Endothelial cell of umbilical vein (primary cell): ENCODE results near the gene NFS1. TPM values are rescaled to one million over a fixed set of nuclear protein-coding genes. Genes with fewer than 3 reads are reported as not detected.
"Not testable (repeated sequence)": the region's sequence is repeated elsewhere in the genome, so short reads cannot be mapped to it uniquely, and the experiment has no call there.

ENCODE experiments used
- BruUV-seq: library from RNA; stranded (reverse); fragments of 400-500 nt; replicated peaks from 2 replicates; lab custom pipeline; 2021; lab: Mats Ljungman, UMichigan
- CTCF ChIA-PET: fragments of 300-600, 350-600 bp; sonication (Branson Sonifier 250); formaldehyde crosslinking; loops from one replicate; lab custom pipeline; 2021; ENCODE audit warnings: antibody characterized with exemption, inconsistent platforms; lab: Charles Lee
- POLR2A ChIA-PET: fragments of 300-600, 350-600 bp; sonication (Branson Sonifier 250); formaldehyde crosslinking; loops from one replicate; lab custom pipeline; 2021; ENCODE audit warnings: antibody characterized with exemption, inconsistent platforms; lab: Charles Lee
- DNase-seq: peaks from one replicate; pipeline ENCODE4 v3.0.0-alpha.2; 2011; ENCODE audit warnings: low read depth, low spot score
- FAIRE-seq: peaks from 2 replicates; lab custom pipeline; 2011; peaks lifted over from hg19 to GRCh38; lab: Jason Lieb, UNC
- H2AFZ ChIP-seq: 2 replicates; pipeline ENCODE4 v1.6.0; 2012; ENCODE audit warnings: low read depth, low read length, control low read depth, inconsistent platforms
- H3K27ac ChIP-seq: 2 replicates; pipeline ENCODE4 v1.5.1; 2011; ENCODE audit warnings: low read depth, mild to moderate bottlenecking, control low read depth, low read length, moderate library complexity; ENCODE audit not compliant: insufficient read depth
- H3K27me3 ChIP-seq, 2 experiments: 2 replicates each; pipeline versions ENCODE4 v1.6.0 to v1.6.1; 2011; ENCODE audit warnings: low read length in 2 of 2, mixed read lengths in 1 of 2; ENCODE audit not compliant: control insufficient read depth in 2 of 2, insufficient read depth in 2 of 2
- H3K36me3 ChIP-seq, 2 experiments: 2 replicates in 1 of 2; 3 replicates in 1 of 2; pipeline ENCODE4 v1.5.1; 2011; ENCODE audit warnings: low read length in 2 of 2, mild to moderate bottlenecking in 1 of 2, moderate library complexity in 1 of 2; ENCODE audit not compliant: control insufficient read depth in 2 of 2, insufficient read depth in 2 of 2; ENCODE audit errors: extremely low read depth in 1 of 2
- H3K4me1 ChIP-seq: 3 replicates; pipeline ENCODE4 v1.5.1; 2011; ENCODE audit warnings: mild to moderate bottlenecking, low read length; ENCODE audit not compliant: control insufficient read depth, insufficient read depth; ENCODE audit errors: extremely low read depth
- H3K4me2 ChIP-seq: 2 replicates; pipeline ENCODE4 v1.6.1; 2011; ENCODE audit warnings: low read length, control low read depth, mixed read lengths; ENCODE audit not compliant: insufficient read depth
- H3K4me3 ChIP-seq, 3 experiments: fragments of 200-600 bp in 1 of 3; sonication (generic), shearing (Covaris generic) in 1 of 3; replicated peaks in 1 of 3; 2 replicates each; pipeline ENCODE4 v1.5.1; 2011 to 2016; ENCODE audit warnings: control low read depth in 3 of 3, low read length in 3 of 3, mild to moderate bottlenecking in 2 of 3, inconsistent platforms in 1 of 3, low read depth in 1 of 3, moderate library complexity in 1 of 3; ENCODE audit not compliant: insufficient read depth in 1 of 3
- H3K79me2 ChIP-seq: 2 replicates; pipeline ENCODE4 v1.6.0; 2012; ENCODE audit warnings: low read length, inconsistent platforms; ENCODE audit not compliant: control insufficient read depth, insufficient read depth
- H3K9ac ChIP-seq: replicated peaks from 2 replicates; pipeline ENCODE3; 2011; ENCODE audit warnings: low read length, control low read depth; ENCODE audit not compliant: insufficient read depth; ENCODE audit errors: extremely low read depth
- H3K9me1 ChIP-seq: replicated peaks from 3 replicates; pipeline ENCODE4 v1.6.0; 2011; ENCODE audit warnings: mild to moderate bottlenecking, low read length; ENCODE audit not compliant: control insufficient read depth, insufficient read depth; ENCODE audit errors: extremely low read depth
- H3K9me3 ChIP-seq: replicated peaks from 2 replicates; pipeline ENCODE4 v1.5.1; 2012; ENCODE audit warnings: low read length, inconsistent platforms; ENCODE audit not compliant: control insufficient read depth, insufficient read depth
- H4K20me1 ChIP-seq: replicated peaks from 2 replicates; pipeline ENCODE3; 2011; ENCODE audit warnings: mild to moderate bottlenecking, low read length; ENCODE audit not compliant: control insufficient read depth, insufficient read depth; ENCODE audit errors: extremely low read depth
- EZH2 ChIP-seq: IDR thresholded peaks from 2 replicates; pipeline ENCODE4 v1.6.1; 2012; ENCODE audit warnings: borderline replicate concordance, low read depth, mild to moderate bottlenecking, moderate library complexity, low read length, inconsistent platforms; ENCODE audit not compliant: severe bottlenecking
- FOS ChIP-seq: IDR thresholded peaks from 2 replicates; pipeline ENCODE4 v1.6.1; 2011; ENCODE audit warnings: mild to moderate bottlenecking, low read length, moderate library complexity, borderline replicate concordance; ENCODE audit not compliant: insufficient read depth
- GATA2 ChIP-seq: IDR thresholded peaks from 2 replicates; pipeline ENCODE4 v1.7.0; 2011; ENCODE audit warnings: low read depth, mild to moderate bottlenecking, moderate library complexity, mixed read lengths, low read length; ENCODE audit not compliant: insufficient read length, insufficient read depth
- JUN ChIP-seq: IDR thresholded peaks from 2 replicates; pipeline ENCODE4 v1.6.1; 2011; ENCODE audit warnings: borderline replicate concordance, low read depth; ENCODE audit not compliant: insufficient read length, insufficient read depth
- MYC ChIP-seq: IDR thresholded peaks from one replicate; pipeline ENCODE4 v1.6.1; 2011; ENCODE audit warnings: mild to moderate bottlenecking, low read depth, low read length
- POLR2A ChIP-seq: IDR thresholded peaks from 2 replicates; pipeline ENCODE4 v1.6.1; 2012; ENCODE audit warnings: low read depth, mild to moderate bottlenecking, control low read depth, low read length
- POLR2AphosphoS5 ChIP-seq: IDR thresholded peaks from 2 replicates; pipeline ENCODE4 v1.6.1; 2012; ENCODE audit warnings: low read depth, mild to moderate bottlenecking, control low read depth, low read length, moderate library complexity; ENCODE audit not compliant: insufficient read depth
- dilution Hi-C: fragments of 300-500 bp; cut with MboI; formaldehyde crosslinking; loops from one replicate; pipeline ENCODE4 v1.15.0; 2019; ENCODE audit warnings: low sequenced_read_pairs; ENCODE audit not compliant: extremely low pct_ligation_motif_present
- intact Hi-C: fragments of 100-400 bp; cut with micrococcal nuclease; formaldehyde crosslinking; loops from one replicate; pipeline ENCODE4 v1.10.0; 2022
- polyA plus RNA-seq, 4 experiments: library from polyadenylated mRNA; depleted of rRNA in 3 of 4; stranded (reverse) in 3 of 4; unstranded in 1 of 4; fragments of >200 nt; gene quantifications; 2 replicates each; pipeline versions ENCODE4 v1.2.1 to v1.2.3, GENCODE V29; 2011 to 2012; ENCODE audit warnings: missing spikeins in 1 of 4
- total RNA-seq: library from RNA; stranded (reverse); gene quantifications from 2 replicates; pipeline ENCODE4 v1.2.3, GENCODE V29; 2021
- TF ChIP-seq, protein P1 (sequence below): IDR thresholded peaks from 2 replicates; pipeline ENCODE4 v1.6.1; 2011; ENCODE audit not compliant: insufficient read depth, insufficient read length
- TF ChIP-seq, protein P2 (sequence below), 2 donors: IDR thresholded peaks; 1 replicate in 1 of 2; 2 replicates in 1 of 2; pipeline ENCODE4 v1.5.1; 2011; ENCODE audit warnings: low read length in 2 of 2, mild to moderate bottlenecking in 2 of 2, moderate library complexity in 2 of 2, control low read depth in 1 of 2, inconsistent platforms in 1 of 2, low read depth in 1 of 2; ENCODE audit not compliant: insufficient read depth in 1 of 2; ENCODE audit errors: extremely low read depth in 1 of 2

The NFS1 gene
- total and polyA plus RNA-seq, 2 donors (not counting 3 experiments of a cell fraction or from before 2014, with no cell fraction given): 25.1 to 28.4 TPM

GRCh38 chr20:35718972-35719635 lies 20.0 kb upstream of the NFS1 start:
- Histone ChIP-seq H3K27me3 (no peaks in the 10 kb centered on the region), H3K4me2 (no peak overlapping the region), H3K4me3 (no peak overlapping the region), H3K9ac (no peak overlapping the region), H3K4me1 (no peaks in the 10 kb centered on the region), H2AFZ (no peak overlapping the region), H3K36me3 (peaks cover 51 to 60% of the 10 kb centered on the region in 2 experiments), H3K79me2 (peaks cover 83% of the 10 kb centered on the region), H3K27ac (no peak overlapping the region), H4K20me1 (peaks cover 13% of the 10 kb centered on the region), H3K9me3 (no peaks in the 10 kb centered on the region), H3K9me1 (no peaks in the 10 kb centered on the region)
- FAIRE-seq (no peak), DNase-seq (no peak)
- BruUV-seq: no TSS peak
- intact Hi-C loops: no loop called here
- ChIA-PET CTCF (interaction anchor here (0.9 to 1.2 kb wide), 4 partner anchors 12 to 23 kb away, joined by 3 to 5 read pairs (median 4); partner anchors contain the start of gene RBM39), POLR2A (interaction anchor here (0.7 to 1.7 kb wide), 5 partner anchors 10 to 92 kb away, joined by 3 to 5 read pairs (median 3); no protein-coding TSS in a partner anchor)
- dilution Hi-C loops: no loop called here
- TF ChIP-seq POLR2AphosphoS5 (no peak), FOS (no peak), EZH2 (no peak), POLR2A (no peak), MYC (no peak), GATA2 (no peak), JUN (no peak)
- TF ChIP-seq, protein P1, sequence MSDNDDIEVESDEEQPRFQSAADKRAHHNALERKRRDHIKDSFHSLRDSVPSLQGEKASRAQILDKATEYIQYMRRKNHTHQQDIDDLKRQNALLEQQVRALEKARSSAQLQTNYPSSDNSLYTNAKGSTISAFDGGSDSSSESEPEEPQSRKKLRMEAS: no peak
- TF ChIP-seq, protein P2, sequence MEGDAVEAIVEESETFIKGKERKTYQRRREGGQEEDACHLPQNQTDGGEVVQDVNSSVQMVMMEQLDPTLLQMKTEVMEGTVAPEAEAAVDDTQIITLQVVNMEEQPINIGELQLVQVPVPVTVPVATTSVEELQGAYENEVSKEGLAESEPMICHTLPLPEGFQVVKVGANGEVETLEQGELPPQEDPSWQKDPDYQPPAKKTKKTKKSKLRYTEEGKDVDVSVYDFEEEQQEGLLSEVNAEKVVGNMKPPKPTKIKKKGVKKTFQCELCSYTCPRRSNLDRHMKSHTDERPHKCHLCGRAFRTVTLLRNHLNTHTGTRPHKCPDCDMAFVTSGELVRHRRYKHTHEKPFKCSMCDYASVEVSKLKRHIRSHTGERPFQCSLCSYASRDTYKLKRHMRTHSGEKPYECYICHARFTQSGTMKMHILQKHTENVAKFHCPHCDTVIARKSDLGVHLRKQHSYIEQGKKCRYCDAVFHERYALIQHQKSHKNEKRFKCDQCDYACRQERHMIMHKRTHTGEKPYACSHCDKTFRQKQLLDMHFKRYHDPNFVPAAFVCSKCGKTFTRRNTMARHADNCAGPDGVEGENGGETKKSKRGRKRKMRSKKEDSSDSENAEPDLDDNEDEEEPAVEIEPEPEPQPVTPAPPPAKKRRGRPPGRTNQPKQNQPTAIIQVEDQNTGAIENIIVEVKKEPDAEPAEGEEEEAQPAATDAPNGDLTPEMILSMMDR (IDR thresholded peaks at IDR 0.05; ENCODE audit: extremely low read depth in 1 of 2, insufficient read depth in 1 of 2, low read depth in 1 of 2, low read length in 2 of 2): no peak

DNA sequence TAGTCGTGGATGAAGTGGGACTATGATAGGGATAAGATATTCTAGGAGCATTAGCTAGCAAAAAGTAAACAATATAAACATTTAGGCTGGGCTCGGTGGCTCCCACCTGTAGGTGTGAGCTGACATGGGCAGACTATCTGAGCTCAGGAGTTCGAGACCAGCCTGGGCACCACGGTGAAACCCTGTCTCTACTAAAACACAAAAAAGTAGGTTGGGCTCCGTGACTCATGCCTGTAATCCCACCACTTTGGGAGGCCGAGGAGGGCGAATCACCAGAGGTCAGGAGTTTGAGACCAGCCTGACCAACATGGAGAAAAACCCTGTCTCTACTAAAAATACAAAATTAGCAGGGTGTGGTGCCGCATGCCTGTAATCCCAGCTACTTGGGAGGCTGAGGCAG lies 19.2 kb upstream of the NFS1 start:
- H3K4me3 ChIP-seq, H3K27me3 ChIP-seq, FAIRE-seq, dilution Hi-C loops, H3K4me1 ChIP-seq, H3K9me3 ChIP-seq, intact Hi-C loops, H3K9me1 ChIP-seq, H2AFZ ChIP-seq, H3K4me2 ChIP-seq, H3K27ac ChIP-seq, BruUV-seq, H3K9ac ChIP-seq, DNase-seq: not testable (repeated sequence)
- ChIA-PET CTCF (interaction anchor here (0.9 to 1.0 kb wide), 2 partner anchors 12 to 22 kb away, joined by 3 to 5 read pairs; no protein-coding TSS in a partner anchor), POLR2A (interaction anchor here (1.3 to 1.7 kb wide), 3 partner anchors 10 to 17 kb away, joined by 3 to 5 read pairs (median 4); no protein-coding TSS in a partner anchor)
- peaks cover 49 to 55% of the 10 kb centered on the region in 2 experiments for H3K36me3 ChIP-seq
- H3K79me2 ChIP-seq: peaks cover 82% of the 10 kb centered on the region
- peaks cover 15% of the 10 kb centered on the region for H4K20me1 ChIP-seq
